HG02970 (cell line): Measurements from ENCODE around the gene GPC6.

Experiments used
- ATAC-seq: cut with Tn5 transposase; IDR thresholded peaks from one replicate; pipeline ENCODE4 v1.9.1; 2021; ENCODE audit warnings: mild to moderate bottlenecking, moderate library complexity, moderate number of reproducible peaks; ENCODE audit not compliant: unreplicated experiment, low FRiP score

Gene GPC6

DNA sequence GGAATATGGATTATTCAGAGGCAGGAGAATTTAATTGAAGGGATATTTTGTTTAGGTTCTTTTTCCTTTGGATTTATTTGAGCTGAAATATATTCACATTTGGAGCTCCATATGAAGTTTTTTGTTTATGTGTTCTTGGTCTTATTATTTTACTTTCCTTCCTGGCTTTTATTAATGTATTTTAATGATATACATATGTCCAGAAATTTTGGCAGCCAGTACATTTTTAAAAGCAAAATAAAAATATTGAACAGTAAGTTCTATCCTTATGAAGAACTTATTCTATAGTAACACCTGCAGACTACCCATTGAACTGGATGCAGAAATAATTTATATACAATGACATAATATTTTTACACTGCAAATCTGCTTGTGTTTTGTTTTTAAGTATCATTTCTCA lies 323.6 kb downstream of the GPC6 start:
- ATAC-seq: no peak

DNA sequence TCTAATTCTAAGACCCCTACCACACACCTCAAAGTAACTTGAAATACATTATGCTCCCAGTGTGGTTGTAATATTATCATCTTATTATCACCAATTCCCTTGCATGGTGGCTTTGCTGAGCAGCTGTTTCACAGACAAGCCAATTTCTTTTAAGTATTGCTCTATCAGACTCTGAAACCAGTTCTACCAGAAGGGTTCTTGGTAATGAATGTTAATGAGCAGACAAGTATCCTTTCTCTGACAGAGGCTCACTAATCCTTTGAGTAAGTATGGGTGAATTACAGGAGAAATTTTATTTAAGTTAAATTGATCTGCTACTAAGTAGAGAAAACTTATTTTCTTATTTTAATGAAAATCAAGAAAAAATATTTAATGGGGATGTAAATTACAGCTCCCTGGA lies 326.0 kb downstream of the GPC6 start:
- no peak for ATAC-seq

DNA sequence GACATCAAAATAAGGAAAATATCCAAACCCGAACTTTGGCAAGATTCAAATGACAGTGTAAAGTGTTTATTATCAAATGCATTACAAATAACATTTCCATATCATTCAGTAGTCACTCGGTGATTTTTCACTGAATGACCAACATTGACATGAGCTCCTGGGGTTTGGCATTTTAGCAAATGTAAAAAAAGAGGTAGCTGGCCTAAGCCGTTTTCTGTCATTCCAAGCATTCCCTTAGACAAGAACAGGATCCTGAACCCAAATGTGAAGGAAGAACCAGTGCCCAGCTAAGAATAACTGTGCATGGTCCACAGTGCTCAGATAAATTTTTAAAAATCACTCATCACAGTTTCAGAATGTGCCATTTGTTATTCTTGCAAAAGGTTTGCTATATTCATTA lies 327.9 kb downstream of the GPC6 start:
- no peak for ATAC-seq

GRCh38 chr13:93558637-93559036 lies 332.0 kb downstream of the GPC6 start:
- ATAC-seq: no peak

- no peak for ATAC-seq
Measured at GRCh38 chr13:93559718-93560117, 333.1 kb downstream of the GPC6 start.

- ATAC-seq: no peak
Measured at GRCh38 chr13:93561576-93562225, 335.1 kb downstream of the GPC6 start.

DNA sequence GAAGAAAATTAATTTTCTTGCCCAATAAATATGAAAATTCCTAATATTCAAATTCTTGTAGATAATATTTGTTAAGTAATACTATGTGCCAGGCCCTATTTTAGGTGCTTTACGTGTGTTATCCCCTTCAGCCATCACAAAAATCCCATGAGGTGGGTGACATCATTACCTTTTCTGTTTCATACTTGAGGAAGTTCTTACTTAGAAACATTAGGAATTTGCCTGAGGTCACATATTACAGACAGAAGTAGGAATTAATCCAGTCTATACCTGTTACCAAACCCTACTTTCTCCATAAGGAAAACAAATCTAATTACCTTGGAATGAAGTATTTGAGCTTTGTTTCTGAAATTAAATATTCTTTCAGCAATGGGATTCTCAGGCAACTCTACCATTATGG lies 336.1 kb downstream of the GPC6 start:
- no peak for ATAC-seq

DNA sequence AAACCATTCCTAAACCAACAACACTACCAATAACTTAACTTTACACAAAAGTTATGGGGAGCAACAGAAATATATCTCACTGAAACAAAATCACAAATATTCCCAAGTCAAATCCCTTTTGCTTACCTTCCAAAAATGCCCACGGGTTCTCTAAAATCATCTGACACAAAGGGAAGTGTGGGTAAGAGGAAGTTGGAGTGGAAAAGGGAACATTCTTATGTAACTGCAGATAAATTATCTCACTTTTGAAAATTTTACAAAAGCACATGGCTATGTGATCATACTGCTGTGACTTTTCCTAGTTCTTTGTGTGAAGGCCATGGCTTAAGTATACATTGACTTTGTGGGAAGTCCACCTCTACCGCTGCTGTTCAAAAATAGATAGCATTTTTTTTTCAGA lies 350.5 kb downstream of the GPC6 start:
- no peak for ATAC-seq

DNA sequence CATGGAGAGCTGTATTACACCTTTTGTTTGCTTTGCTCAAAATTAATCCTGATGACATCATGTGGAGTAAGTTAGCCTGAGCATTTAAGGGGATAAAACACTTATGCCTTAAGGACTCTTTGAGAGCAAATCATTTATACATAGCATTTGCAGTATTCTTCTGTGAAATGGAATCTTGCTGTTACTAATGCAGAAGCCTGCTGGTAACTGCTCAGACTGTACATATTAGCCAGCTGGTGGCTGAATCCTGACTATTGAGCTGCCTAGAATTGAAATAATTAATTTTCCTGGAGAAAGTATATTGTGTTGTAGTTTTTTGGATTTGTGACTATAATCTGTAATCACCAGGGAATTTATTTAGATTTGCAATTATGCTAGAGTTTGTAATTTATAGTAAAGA lies 363.2 kb downstream of the GPC6 start:
- no peak for ATAC-seq

DNA sequence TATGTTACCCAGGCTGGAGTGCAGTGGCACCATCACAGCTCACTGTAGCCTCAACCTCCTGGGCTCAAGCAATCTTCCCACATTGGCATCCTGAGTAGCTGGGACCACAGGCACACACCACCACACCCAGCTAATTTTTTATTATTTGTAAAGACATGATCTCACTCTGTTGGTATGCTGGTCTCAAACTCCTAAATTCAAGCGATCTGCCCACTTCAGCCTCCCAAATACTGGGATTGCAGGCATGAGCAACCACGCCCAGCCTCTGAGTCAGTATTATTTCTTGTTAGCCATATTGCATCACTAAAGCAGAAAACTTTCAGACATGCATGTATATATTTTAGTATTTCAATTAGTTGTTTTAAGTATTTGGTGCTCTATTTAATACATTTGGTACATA lies 376.4 kb downstream of the GPC6 start:
- no peak for ATAC-seq

- no peak for ATAC-seq
Measured at GRCh38 chr13:93614776-93615175, 388.2 kb downstream of the GPC6 start.

- ATAC-seq: no peak
Measured at GRCh38 chr13:93620181-93620765, 393.7 kb downstream of the GPC6 start.

GRCh38 chr13:93621051-93621450 lies 394.4 kb downstream of the GPC6 start:
- ATAC-seq: no peak

GRCh38 chr13:93621966-93622365 lies 395.4 kb downstream of the GPC6 start:
- ATAC-seq: no peak

GRCh38 chr13:93624311-93624777 lies 397.7 kb downstream of the GPC6 start:
- ATAC-seq: no peak

DNA sequence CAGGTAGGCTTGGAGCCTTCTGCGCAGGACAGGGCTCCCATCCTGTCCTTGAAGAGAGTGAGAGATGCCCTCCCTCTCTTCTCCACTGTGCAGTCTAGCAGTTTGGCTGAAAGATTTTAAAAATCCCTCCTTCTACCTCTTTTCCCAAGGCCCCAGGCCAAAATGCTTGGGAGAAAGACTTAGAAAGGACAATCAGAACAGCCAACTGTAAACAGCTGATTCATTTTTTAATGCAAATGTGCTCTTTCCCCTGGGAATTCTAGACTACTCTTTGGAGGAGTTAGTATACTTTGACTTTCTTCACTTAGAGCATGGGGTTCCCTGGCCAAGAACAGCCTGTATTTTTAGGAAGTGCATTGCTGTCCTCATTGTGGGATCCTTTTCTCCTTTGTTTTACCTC lies 398.9 kb downstream of the GPC6 start:
- ATAC-seq: no peak

DNA sequence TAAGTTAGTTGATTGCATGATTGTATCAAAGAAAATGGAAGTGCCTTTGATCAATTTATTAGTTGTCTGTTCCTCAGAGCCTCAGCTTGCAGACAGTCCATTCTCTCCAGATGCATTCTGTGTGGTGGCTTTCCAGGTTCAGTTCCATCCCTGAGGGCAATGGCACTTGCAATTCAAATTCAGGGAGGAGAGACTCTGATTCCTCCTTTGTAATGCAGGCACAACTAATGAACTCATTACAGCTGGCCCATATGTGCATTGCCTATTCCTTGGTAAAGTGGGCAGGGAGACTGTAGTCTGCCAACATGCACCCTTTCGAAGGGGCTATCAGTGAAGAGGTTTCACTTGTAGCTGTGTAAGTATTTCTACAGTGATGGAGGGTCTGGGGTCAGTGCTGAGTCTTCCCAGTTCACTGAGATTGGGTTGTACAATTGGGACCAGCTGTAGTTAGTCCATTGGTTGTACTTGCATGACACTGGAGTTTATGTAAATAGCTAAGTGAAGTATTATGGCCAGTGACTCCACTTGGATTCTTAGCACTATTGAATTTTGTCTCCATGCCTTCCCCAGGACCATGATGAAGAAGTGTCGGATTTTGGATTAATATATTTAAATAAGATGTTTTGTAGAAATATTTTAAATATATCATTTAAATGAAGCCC lies 401.7 kb downstream of the GPC6 start:
- ATAC-seq: no peak

DNA sequence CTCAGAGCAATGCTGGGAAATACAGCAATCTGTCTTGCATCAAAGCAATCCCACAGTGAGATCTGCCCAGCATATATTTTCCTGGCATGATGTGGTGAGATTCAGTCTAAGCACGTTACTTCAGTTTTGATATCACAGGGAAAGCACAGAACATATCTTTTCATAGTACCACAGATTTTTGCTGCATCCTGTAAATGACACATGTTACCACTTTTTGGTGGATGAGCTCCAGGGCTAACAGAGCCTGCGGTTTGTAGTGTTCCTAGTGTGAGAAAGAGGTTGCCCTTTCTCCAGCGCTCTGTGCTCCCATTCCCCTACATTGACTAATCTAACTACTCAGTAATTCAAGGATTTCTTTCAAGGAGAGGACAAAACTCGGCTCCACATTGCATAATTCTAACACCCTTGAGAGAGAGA lies 409.0 kb downstream of the GPC6 start:
- ATAC-seq: no peak

DNA sequence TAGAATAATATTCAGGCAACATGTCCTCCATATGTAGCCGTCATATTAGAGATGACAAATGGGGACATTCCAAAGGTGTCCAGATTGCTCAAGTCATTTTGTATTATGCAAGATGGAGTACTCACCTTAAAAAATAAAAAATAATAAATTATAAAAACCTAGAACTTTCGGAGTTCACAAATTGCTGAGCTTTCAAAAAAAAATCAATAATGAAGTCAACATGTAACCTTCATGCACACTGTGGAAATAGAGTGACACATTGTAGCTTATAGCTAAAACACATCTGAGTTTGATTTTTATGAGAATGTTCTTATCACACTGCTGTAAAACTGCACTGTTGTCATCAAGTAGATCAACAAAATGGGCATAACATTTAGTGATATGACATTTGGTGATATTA lies 411.2 kb downstream of the GPC6 start:
- ATAC-seq: no peak

DNA sequence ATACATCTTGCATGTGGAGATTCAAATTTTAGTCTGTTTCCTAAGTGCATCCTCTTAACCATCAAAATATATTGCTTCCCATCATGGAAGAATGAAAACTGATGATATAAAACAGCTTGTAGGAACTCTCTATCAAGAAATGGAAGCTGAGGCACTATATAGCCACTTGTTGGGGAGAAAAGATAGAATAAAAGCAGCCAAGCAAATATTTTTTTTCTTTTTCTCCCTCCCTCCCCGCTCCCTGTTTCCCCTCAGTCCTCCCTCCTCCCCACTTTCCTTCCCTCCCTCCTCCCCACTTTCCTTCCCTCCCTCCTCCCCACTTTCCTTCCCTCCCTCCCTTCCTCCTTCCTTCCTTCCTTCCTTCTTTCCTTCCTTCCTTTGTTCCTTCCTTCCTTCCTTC lies 413.8 kb downstream of the GPC6 start:
- ATAC-seq: no peak

DNA sequence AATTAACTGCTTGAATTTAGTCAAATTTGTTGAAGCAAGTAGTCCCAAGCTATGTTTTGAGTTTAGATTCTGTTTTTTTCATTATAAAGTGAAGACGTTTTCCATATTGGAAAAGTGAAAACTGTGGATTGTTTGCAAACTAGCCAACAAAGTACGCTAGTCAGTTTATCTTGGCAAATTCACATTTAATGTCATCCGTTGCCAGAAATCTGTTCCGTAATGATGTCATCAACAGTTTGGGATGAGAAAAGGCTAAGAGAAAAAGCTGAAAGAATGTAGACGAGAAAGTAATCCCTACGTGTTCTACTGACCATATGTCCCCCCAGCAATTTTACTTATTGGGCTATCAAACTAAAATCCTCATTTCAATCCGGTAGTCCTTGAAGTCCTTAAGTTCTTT lies 419.6 kb downstream of the GPC6 start:
- ATAC-seq: no peak

DNA sequence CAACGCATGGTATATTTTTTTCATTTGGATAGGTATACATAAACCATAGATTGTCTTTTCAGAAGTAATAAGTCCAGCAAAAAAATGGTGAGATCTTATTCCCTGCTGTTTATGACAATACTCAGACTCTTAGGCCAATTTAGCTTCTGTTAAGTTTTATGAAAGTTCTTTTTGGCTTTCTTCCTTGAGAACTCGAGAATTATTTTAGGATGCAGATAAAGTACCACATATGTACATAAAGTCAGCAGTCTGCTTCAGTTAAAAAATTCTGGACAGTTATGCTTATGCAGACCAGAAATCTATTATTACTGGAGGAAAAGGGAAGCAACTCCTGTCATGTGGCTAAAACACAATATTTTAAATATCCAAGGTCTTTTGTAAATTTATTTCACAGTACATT lies 422.9 kb downstream of the GPC6 start:
- no peak for ATAC-seq
